H1 (cell line): ENCODE results near the gene PRDM1.

Experiments
- ASH2L ChIP-seq: fragments of 200-600, 300-600 bp; sonication (generic); IDR thresholded peaks from one replicate; pipeline ENCODE4 v1.7.1; 2017; ENCODE audit warnings: low read length
- EZH2 ChIP-seq: fragments of 200-600 bp; sonication (generic); IDR thresholded peaks from 2 replicates; pipeline ENCODE4 v1.7.1; 2012; ENCODE audit warnings: low read depth, mild to moderate bottlenecking, moderate library complexity, low read length, inconsistent platforms; ENCODE audit not compliant: severe bottlenecking
- JUN ChIP-seq: IDR thresholded peaks from 2 replicates; pipeline ENCODE4 v1.6.1; 2011; ENCODE audit warnings: low read depth, mild to moderate bottlenecking, improper control_type of control experiment, low read length
- TF ChIP-seq, protein P1 (sequence below), 3 experiments: IDR thresholded peaks; 1 replicate in 2 of 3; 2 replicates in 1 of 3; pipeline versions ENCODE4 v1.5.1 to v1.6.1; 2011; ENCODE audit warnings: low read length in 3 of 3, mild to moderate bottlenecking in 3 of 3, inconsistent platforms in 2 of 3, low read depth in 1 of 3, moderate library complexity in 1 of 3; ENCODE audit not compliant: insufficient read depth in 1 of 3; ENCODE audit errors: control extremely low read depth in 1 of 3

DNA sequence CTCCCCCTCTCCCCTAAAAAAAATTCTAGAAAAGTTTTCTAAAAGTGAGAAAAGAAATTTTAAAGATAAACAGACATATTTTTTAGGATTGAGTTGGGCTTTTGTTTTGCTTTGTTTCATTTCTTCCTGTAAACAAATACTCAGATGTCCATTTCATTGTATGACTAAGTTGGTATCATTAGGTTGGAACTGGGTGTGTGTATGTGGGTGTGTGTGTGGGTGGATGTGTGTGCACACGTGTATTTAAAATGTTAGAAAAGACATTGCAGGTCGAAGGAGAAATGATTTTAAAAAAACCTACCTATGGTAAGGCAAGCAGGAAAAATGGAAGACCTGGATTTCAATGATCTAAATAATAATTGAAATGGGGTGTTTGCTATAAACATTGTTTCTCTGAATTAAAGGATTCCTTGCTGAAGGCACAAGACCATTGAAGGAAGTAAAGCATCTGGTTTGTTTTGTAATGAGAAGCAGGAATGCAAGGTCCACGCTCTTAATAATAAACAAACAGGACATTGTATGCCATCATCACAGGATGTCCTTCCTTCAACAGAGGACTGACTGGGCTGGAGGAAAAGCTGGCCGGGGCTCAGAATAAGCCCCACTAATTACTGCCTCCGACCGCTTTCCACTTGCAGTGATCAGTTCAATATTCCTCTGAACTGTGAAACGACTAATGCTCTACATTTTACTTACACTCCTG lies 996 bp upstream of the PRDM1 start:
- TF ChIP-seq, protein P1, sequence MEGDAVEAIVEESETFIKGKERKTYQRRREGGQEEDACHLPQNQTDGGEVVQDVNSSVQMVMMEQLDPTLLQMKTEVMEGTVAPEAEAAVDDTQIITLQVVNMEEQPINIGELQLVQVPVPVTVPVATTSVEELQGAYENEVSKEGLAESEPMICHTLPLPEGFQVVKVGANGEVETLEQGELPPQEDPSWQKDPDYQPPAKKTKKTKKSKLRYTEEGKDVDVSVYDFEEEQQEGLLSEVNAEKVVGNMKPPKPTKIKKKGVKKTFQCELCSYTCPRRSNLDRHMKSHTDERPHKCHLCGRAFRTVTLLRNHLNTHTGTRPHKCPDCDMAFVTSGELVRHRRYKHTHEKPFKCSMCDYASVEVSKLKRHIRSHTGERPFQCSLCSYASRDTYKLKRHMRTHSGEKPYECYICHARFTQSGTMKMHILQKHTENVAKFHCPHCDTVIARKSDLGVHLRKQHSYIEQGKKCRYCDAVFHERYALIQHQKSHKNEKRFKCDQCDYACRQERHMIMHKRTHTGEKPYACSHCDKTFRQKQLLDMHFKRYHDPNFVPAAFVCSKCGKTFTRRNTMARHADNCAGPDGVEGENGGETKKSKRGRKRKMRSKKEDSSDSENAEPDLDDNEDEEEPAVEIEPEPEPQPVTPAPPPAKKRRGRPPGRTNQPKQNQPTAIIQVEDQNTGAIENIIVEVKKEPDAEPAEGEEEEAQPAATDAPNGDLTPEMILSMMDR (IDR thresholded peaks at IDR 0.05; ENCODE audit: control extremely low read depth in 1 of 3, insufficient read depth in 1 of 3, low read depth in 1 of 3, low read length in 3 of 3): no peak
- TF ChIP-seq EZH2 (no peak), ASH2L (no peak), JUN (no peak)
